VCaP (cell line): ENCODE data around the gene TGFBR3.

Experiments used
- H3K27ac ChIP-seq: fragments of 450-650 bp; 2 replicates; pipeline ENCODE4 v1.5.1; 2017
- CTCF ChIP-seq: fragments of 450-650 bp; conservative IDR thresholded peaks from 2 replicates; pipeline ENCODE4 v1.5.1; 2017; ENCODE audit warnings: mild to moderate bottlenecking, moderate library complexity

Gene TGFBR3

GRCh38 chr1:91807921-91808620 is 77.9 kb downstream of the TGFBR3 start:
- no peak overlapping the region for H3K27ac ChIP-seq
- TF ChIP-seq CTCF: no peak

DNA sequence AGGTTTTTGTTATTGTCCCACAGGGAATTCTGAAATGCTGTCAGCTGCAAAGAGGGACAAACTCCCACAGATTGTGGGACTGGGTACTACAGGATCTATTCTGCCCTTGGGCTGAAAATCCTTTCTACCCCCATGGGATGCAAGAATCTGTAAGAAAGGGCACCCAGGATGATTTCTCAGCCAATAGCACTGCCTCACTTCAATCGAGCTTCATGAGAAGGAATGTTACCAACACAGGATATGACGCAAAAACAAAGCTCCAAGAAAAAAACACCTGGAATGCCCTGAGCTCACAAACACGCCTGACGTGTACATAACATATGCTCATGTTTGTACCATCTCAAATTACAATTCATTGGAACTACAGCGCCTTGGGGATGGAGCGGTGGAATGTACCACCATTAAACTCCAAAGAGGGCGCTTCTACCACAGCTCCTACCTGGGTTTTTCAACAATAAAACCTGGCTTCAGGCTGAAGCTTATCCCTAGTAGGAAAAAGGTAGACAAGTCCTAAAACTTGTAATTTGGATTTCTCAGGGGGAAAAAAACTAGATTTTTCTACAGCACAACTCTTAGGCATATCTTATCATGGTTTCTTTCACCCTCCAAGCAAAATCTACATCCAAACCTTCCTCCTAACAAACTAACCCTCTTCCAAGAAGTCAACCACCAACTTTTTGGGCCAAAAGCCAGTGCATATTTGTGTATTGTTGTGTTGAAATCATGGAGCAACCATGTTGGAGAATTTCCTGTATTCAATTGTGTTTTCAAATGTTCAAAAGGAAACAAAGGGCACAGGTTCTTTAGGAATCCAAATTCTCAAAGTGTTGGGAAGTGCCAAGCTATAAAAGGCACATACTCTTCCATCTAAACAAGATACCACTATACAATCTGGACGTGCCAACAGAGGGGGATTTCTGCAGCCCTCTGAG is 78.9 kb downstream of the TGFBR3 start:
- TF ChIP-seq CTCF: no peak
- no peak overlapping the region for H3K27ac ChIP-seq

- H3K27ac ChIP-seq: no peak overlapping the region
- TF ChIP-seq CTCF: no peak
Observed at GRCh38 chr1:91806181-91806768, 79.7 kb downstream of the TGFBR3 start.

DNA sequence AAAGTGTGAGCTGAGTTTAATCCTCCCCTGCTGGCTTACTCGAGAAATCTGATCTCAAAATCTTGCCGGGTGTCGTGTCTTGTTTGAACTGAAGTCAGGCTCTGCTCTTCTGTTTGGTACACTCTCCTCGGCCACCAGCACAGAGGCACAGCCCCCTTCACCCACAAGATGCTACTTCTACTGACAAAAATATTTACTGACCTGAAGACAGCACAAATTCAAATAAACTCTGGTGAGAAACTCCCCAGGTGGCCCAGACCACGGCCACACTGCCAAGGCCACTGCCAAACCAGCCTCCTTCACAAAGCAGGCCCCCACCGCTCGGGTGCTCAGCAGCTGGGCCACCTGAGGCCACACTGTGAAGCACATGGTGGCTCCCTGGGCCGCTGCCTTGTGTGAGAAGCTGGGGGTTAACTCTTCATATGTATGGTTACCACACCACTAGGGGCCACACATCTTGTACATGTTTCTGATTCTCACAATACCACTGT is 80.6 kb downstream of the TGFBR3 start:
- no peak overlapping the region for H3K27ac ChIP-seq
- no peak for TF ChIP-seq CTCF

GRCh38 chr1:91804546-91805023 is 81.4 kb downstream of the TGFBR3 start:
- H3K27ac ChIP-seq: no peak overlapping the region
- TF ChIP-seq CTCF: no peak

- H3K27ac ChIP-seq: no peak overlapping the region
- TF ChIP-seq CTCF: no peak
Observed at GRCh38 chr1:91803847-91804545, 82.0 kb downstream of the TGFBR3 start.
